PC-3 (cell line): ENCODE results near the gene RPS2.

Experiments used
- CTCF ChIP-seq: fragments of 300-600 bp; sonication (generic); conservative IDR thresholded peaks from 2 replicates; pipeline ENCODE4 v1.5.1; 2017; ENCODE audit warnings: antibody characterized with exemption, low read depth, mild to moderate bottlenecking, low read length
- EZH2 ChIP-seq: fragments of 300-600 bp; sonication (generic); IDR thresholded peaks from one replicate; pipeline ENCODE4 v1.6.1; 2017; ENCODE audit warnings: antibody characterized with exemption, mild to moderate bottlenecking, low read length; ENCODE audit not compliant: unreplicated experiment
- EZH2phosphoT487 ChIP-seq: fragments of 300-600 bp; sonication (generic); IDR thresholded peaks from 2 replicates; pipeline ENCODE4 v1.6.1; 2018; ENCODE audit warnings: mild to moderate bottlenecking, antibody characterized with exemption, low read length, borderline replicate concordance

GRCh38 chr16:1984347-1985225 lies 20.0 kb upstream of the RPS2 start:
- TF ChIP-seq CTCF = no peak
- TF ChIP-seq EZH2phosphoT487 = no peak
- no peak for TF ChIP-seq EZH2
